HG02840 (cell line): ENCODE results near the gene CCNT2.
"Not testable (repeated sequence)": the region's sequence is repeated elsewhere in the genome, so short reads cannot be mapped to it uniquely, and the experiment has no call there.

Experiments
- ATAC-seq: cut with Tn5 transposase; IDR thresholded peaks from one replicate; pipeline ENCODE4 v1.9.1; 2021; ENCODE audit warnings: mild to moderate bottlenecking, moderate library complexity, moderate number of reproducible peaks; ENCODE audit not compliant: unreplicated experiment, low FRiP score

Gene CCNT2

GRCh38 chr2:134973241-134974138 is 54.9 kb downstream of the CCNT2 start:
- no peak for ATAC-seq

GRCh38 chr2:134975281-134976009 is 56.8 kb downstream of the CCNT2 start:
- ATAC-seq = no peak

GRCh38 chr2:134976074-134976702 is 57.6 kb downstream of the CCNT2 start:
- ATAC-seq = no peak

- not testable (repeated sequence) for ATAC-seq
Measured at GRCh38 chr2:134977104-134977503, 58.5 kb downstream of the CCNT2 start.

- no peak for ATAC-seq
Measured at GRCh38 chr2:134979221-134979620, 60.6 kb downstream of the CCNT2 start.

- ATAC-seq = no peak
Measured at GRCh38 chr2:134980639-134981038, 62.0 kb downstream of the CCNT2 start.

- no peak for ATAC-seq
Measured at GRCh38 chr2:134982603-134983002, 64.0 kb downstream of the CCNT2 start.

- ATAC-seq = no peak
Measured at GRCh38 chr2:134985061-134985460, 66.4 kb downstream of the CCNT2 start.

GRCh38 chr2:134988994-134989605 is 70.5 kb downstream of the CCNT2 start:
- no peak for ATAC-seq

- no peak for ATAC-seq
Measured at GRCh38 chr2:134999521-134999920, 80.9 kb downstream of the CCNT2 start.

GRCh38 chr2:135002836-135003235 is 84.2 kb downstream of the CCNT2 start:
- no peak for ATAC-seq

- no peak for ATAC-seq
Measured at GRCh38 chr2:135004005-135004746, 85.6 kb downstream of the CCNT2 start.

GRCh38 chr2:135005753-135006152 is 87.1 kb downstream of the CCNT2 start:
- no peak for ATAC-seq
